ENCODE data around the gene TECPR2.

DNA sequence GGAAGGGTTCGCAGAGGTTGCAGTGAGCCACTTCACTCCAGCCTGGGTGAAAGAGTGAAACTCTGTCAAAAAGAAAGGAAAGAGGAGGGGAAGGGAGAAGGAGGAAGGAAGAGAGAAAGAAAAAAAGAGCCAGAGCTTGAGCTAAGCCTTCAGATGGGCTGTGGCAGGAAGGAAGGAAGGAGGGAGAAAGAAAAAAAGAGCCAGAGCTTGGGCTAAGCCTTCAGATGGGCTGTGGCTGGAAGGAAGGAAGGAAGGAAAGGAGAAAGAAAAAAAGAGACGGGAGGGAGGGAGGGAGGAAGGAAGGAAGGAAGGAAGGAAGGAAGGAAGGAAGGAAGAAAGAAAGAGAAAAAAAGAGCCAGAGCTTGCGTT lies 160.4 kb downstream of the TECPR2 start:
- TF ChIP-seq, protein P1, sequence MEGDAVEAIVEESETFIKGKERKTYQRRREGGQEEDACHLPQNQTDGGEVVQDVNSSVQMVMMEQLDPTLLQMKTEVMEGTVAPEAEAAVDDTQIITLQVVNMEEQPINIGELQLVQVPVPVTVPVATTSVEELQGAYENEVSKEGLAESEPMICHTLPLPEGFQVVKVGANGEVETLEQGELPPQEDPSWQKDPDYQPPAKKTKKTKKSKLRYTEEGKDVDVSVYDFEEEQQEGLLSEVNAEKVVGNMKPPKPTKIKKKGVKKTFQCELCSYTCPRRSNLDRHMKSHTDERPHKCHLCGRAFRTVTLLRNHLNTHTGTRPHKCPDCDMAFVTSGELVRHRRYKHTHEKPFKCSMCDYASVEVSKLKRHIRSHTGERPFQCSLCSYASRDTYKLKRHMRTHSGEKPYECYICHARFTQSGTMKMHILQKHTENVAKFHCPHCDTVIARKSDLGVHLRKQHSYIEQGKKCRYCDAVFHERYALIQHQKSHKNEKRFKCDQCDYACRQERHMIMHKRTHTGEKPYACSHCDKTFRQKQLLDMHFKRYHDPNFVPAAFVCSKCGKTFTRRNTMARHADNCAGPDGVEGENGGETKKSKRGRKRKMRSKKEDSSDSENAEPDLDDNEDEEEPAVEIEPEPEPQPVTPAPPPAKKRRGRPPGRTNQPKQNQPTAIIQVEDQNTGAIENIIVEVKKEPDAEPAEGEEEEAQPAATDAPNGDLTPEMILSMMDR (IDR thresholded peaks at IDR 0.05; ENCODE audit: low read depth, low read length) = no peak
- no peak for TF ChIP-seq POLR2A (IDR thresholded peaks at IDR 0.05; ENCODE audit: extremely low read depth, insufficient read length)
- TF ChIP-seq, protein P2, sequence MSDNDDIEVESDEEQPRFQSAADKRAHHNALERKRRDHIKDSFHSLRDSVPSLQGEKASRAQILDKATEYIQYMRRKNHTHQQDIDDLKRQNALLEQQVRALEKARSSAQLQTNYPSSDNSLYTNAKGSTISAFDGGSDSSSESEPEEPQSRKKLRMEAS (IDR thresholded peaks at IDR 0.05; ENCODE audit: low read depth, low read length) = no peak
- TF ChIP-seq MYC (IDR thresholded peaks at IDR 0.05; ENCODE audit: low read depth, low read length) = no peak
